Stimulated activated CD8-positive, alpha-beta memory T cell treated with anti-CD3 and anti-CD28 coated beads, Interleukin-12 subunit alpha, Interleukin-12 subunit beta, amount 100 ng/mL, for 1 hour (primary cell): ENCODE results near the gene PPP2R2C.

Experiments used
- DNase-seq: peaks from one replicate; pipeline ENCODE4 v3.0.0-alpha.2; 2020; ENCODE audit warnings: low read depth

PPP2R2C gene

GRCh38 chr4:6327220-6327917 lies 145.0 kb downstream of the PPP2R2C start:
- peak; percentile 63 for DNase-seq

DNA sequence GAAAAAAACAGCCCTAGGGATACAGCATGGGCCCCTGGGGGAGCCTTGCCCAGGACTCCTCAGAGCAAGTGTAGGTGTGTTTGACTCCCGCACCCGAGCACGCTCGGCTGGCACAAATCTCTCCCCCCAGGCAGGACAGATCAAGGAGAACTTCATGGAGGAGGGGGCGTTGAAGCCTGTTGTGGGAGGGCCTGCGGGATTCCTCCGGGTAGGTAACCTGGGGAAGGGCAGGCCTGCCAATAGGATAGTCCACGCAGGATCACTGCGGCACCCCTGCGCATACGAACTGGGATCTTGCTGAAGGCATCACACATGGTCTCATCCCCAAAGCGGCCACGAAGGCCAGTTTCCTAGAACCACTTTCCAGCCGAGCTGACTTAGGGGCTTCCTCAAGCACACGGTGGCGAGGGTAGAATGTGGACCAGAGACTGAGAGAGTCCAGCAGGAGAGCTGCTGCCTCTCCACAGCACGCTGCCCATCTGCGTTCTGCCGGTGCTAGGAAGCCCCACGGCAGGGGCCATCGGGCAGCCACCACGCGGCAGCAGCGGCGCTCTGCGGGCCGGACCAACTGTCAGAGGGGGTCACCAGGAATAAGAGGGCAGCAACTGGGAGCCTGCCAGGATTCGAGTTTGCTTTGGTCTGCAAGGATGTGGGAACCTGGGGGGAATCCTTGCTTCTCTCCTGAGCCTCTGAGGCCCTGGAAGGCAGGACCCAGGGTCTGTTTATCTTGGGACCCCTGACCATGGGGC lies 145.9 kb downstream of the PPP2R2C start:
- DNase-seq = no peak

GRCh38 chr4:6325788-6326290 lies 146.6 kb downstream of the PPP2R2C start:
- no peak for DNase-seq

GRCh38 chr4:6324999-6325787 lies 147.2 kb downstream of the PPP2R2C start:
- DNase-seq = no peak

GRCh38 chr4:6324461-6324998 lies 147.9 kb downstream of the PPP2R2C start:
- no peak for DNase-seq

GRCh38 chr4:6322761-6323566 lies 149.4 kb downstream of the PPP2R2C start:
- DNase-seq = no peak

- DNase-seq = no peak
Observed at GRCh38 chr4:6322067-6322760, 150.2 kb downstream of the PPP2R2C start.

GRCh38 chr4:6321361-6321760 lies 151.1 kb downstream of the PPP2R2C start:
- DNase-seq = no peak

DNA sequence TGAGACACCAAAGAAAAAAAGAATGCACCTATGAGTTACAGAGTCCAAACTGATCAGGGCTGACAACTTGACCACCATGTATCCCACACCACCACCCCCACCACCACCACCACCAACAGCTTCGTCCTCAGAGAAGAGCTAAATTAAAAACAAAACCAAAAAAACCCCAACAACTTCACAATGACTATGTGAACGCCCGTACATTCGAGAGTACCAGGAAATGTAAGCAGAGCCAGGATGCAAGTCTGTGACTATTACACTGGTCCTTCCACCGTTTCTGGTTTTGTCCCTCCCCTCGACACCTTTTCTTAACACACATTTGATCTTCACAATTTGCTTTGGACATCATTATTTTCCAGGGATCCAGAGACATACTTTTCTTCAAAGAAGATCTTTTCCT lies 151.8 kb downstream of the PPP2R2C start:
- DNase-seq = no peak

GRCh38 chr4:6319530-6320150 lies 152.8 kb downstream of the PPP2R2C start:
- DNase-seq = no peak

DNA sequence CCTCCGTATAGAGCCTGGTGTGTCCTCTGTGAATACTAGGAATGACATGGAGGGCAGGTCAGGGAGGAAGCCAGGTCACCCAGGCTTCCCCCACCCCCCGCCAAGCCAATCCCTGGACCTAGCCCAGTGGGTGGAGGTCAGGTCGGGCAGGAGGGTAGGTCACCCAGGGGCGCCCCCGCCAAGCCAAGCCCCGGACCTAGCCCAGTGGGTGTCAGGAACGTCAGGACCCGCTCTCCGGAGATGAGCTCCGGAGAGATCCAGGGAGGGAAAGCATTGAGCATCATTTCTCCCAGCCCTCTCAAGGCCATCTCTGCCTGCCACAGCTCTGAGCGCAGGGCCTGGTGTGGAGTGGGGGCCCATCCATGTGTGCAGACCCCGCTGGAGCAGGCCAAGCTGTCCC lies 154.2 kb downstream of the PPP2R2C start:
- no peak for DNase-seq

- no peak for DNase-seq
Observed at GRCh38 chr4:6316461-6317003, 155.9 kb downstream of the PPP2R2C start.

GRCh38 chr4:6313216-6313615 lies 159.2 kb downstream of the PPP2R2C start:
- DNase-seq = no peak

GRCh38 chr4:6309777-6310176 lies 162.6 kb downstream of the PPP2R2C start:
- no peak for DNase-seq

- DNase-seq = no peak
Observed at GRCh38 chr4:6308899-6309643, 163.3 kb downstream of the PPP2R2C start.

GRCh38 chr4:6307891-6308290 lies 164.5 kb downstream of the PPP2R2C start:
- no peak for DNase-seq

- no peak for DNase-seq
Observed at GRCh38 chr4:6307230-6307629, 165.2 kb downstream of the PPP2R2C start.

GRCh38 chr4:6306299-6306698 lies 166.1 kb downstream of the PPP2R2C start:
- DNase-seq = no peak

- no peak for DNase-seq
Observed at GRCh38 chr4:6303943-6304342, 168.5 kb downstream of the PPP2R2C start.
